ENCODE data around the gene HOXD9. TPM values are rescaled to one million over a fixed set of nuclear protein-coding genes. Genes with fewer than 3 reads are reported as not detected.

Gene HOXD9
- total and polyA plus RNA-seq, 8 donors = 0.18 to 0.76 (median 0.49) TPM; not detected in 4

GRCh38 chr2:176105730-176106580, 16.6 kb upstream of the HOXD9 start:
- Histone ChIP-seq H3K9me3 (peaks cover 0 to 25% (median 0%) of the 10 kb centered on the region in 4 donors), H3K27me3 (peaks cover 58 to 100% (median 99%) of the 10 kb centered on the region in 3 donors), H3K4me1 (peaks cover 30 to 53% (median 40%) of the 10 kb centered on the region in 4 donors), H3K36me3 (no peaks in the 10 kb centered on the region), H3K4me3 (no peak overlapping the region), H3K27ac (no peak overlapping the region)
- no peak for DNase-seq
- intact Hi-C loops (cut with DNase I; ENCODE audit: low total_unique reads) = no loop called here
- WGBS, 5 donors = 6 to 11% (median 7%) methylated on average over 19 to 25 of the region's 25 CpGs
- no peak for TF ChIP-seq CTCF (IDR thresholded peaks at IDR 0.05)

GRCh38 chr2:176106581-176107539, 15.7 kb upstream of the HOXD9 start, which contains the start of gene HOXD11:
Gene HOXD11, plus strand, starts transcription at chr2:176107280. Its CDS starts 76 bp downstream, at chr2:176107356.
- 4 to 8% (median 6%) methylated on average over 55 to 85 of the region's 85 CpGs for WGBS, 5 donors
- Histone ChIP-seq H3K27ac (no peak within 1 kb of the TSS), H3K9me3 (peaks cover 0 to 25% (median 0%) of the 10 kb centered on the region in 4 donors), H3K36me3 (no peaks in the 10 kb centered on the region), H3K4me1 (peaks cover 30 to 57% (median 43%) of the 10 kb centered on the region in 4 donors), H3K4me3 (peak within 1 kb of the TSS; percentile 17 to 40 (median 28)), H3K27me3 (peaks cover 58 to 100% (median 99%) of the 10 kb centered on the region in 3 donors)
- DNase-seq = no peak
- intact Hi-C loops (cut with DNase I; ENCODE audit: low total_unique reads) = no loop called here
- TF ChIP-seq POLR2AphosphoS5 (IDR thresholded peaks at IDR 0.05) (no peak), CTCF (IDR thresholded peaks at IDR 0.05) (no peak), POLR2A (IDR thresholded peaks at IDR 0.05) (no peak), EP300 (IDR thresholded peaks at IDR 0.05) (no peak)

- H3K4me1 ChIP-seq = peaks cover 30 to 61% (median 44%) of the 10 kb centered on the region in 4 donors
- H3K27me3 ChIP-seq = peaks cover 63 to 100% (median 99%) of the 10 kb centered on the region in 3 donors
- intact Hi-C loops (cut with DNase I; ENCODE audit: low total_unique reads) = no loop called here
- peak overlapping the region in 2 of 4 donors; percentile 2 to 13 for H3K4me3 ChIP-seq
- no peaks in the 10 kb centered on the region for H3K36me3 ChIP-seq
- no peak for TF ChIP-seq POLR2AphosphoS5 (IDR thresholded peaks at IDR 0.05)
- no peak for TF ChIP-seq CTCF (IDR thresholded peaks at IDR 0.05)
- TF ChIP-seq POLR2A (IDR thresholded peaks at IDR 0.05) = no peak
- no peak for TF ChIP-seq EP300 (IDR thresholded peaks at IDR 0.05)
- peaks cover 0 to 25% (median 0%) of the 10 kb centered on the region in 4 donors for H3K9me3 ChIP-seq
- DNase-seq = no peak
- H3K27ac ChIP-seq = no peak overlapping the region
- 1 to 6% (median 4%) methylated on average over 16 to 59 of the region's 59 CpGs for WGBS, 5 donors
These were observed 14.8 kb upstream of the HOXD9 start for GRCh38 chr2:176107731-176108181.

Data from stomach (tissue), 9 donors.